ENCODE measurements around the gene SLC41A3. TPM values are rescaled to one million over a fixed set of nuclear protein-coding genes. Genes with fewer than 3 reads are reported as not detected.
"Not testable (repeated sequence)": the region's sequence is repeated elsewhere in the genome, so short reads cannot be mapped to it uniquely, and the experiment has no call there.

Gene SLC41A3
- total RNA-seq, 1 donor from 2014 or later: 20.6 TPM

DNA sequence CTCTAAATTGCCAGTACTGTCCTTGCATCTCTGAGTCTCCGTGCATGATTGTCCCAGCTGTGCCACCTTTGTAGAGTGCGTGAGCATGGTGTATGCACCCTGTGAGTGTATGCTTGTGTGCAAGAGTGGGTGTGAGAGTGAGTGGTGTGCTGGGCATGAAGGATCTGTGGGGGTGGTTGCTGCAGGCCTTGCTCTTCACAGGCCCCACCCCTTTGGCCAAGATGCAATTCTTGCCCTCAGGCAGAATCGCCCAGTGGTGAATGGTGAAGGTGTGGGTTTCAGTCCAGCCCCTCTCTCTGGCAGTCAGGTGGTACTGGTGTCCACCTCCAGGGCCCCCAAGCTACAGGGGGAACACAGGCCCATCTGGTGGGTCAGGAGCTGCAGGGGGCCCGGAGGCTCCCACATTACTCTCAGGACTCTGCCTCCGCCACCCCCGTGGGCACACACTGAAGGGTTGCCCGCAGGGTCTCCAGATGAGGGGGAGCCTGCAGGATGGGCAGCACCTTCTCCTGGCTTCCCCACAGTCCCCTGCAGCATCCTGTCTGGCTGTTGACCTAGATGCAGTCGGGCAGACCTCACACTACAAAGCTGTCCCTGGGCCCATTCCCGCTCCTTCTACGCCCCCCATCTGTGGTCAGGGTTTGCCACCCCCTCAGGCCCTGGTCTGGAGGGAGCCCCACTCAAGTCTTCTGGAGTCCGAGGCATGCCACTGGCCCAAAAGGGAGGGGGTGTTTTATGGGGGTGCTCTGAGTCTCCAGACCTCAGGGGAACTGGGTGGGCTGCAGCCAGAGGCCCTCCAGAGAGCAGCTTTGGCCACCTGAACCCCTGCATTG lies 123.3 kb downstream of the SLC41A3 start:
- intact Hi-C loops (cut with micrococcal nuclease): no loop called here

DNA sequence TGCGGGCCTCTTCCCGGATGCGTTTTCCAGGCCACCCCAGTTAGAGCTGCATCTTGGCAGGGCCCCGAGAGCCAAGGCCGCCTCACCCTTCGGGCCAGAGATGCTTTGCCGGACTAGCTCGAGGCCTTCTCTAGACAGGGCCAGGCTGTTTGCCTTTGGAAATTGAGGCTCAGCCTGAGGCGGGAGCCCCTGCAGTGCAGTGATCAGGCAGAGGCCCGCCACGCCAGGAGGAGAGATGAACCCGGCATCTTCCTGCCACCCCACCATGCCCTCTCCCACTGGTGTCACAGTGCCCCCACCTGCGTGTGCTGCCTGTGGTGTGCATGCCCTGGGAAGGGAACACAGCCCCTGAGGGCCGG lies 123.9 kb downstream of the SLC41A3 start:
- intact Hi-C loops (cut with micrococcal nuclease): no loop called here

DNA sequence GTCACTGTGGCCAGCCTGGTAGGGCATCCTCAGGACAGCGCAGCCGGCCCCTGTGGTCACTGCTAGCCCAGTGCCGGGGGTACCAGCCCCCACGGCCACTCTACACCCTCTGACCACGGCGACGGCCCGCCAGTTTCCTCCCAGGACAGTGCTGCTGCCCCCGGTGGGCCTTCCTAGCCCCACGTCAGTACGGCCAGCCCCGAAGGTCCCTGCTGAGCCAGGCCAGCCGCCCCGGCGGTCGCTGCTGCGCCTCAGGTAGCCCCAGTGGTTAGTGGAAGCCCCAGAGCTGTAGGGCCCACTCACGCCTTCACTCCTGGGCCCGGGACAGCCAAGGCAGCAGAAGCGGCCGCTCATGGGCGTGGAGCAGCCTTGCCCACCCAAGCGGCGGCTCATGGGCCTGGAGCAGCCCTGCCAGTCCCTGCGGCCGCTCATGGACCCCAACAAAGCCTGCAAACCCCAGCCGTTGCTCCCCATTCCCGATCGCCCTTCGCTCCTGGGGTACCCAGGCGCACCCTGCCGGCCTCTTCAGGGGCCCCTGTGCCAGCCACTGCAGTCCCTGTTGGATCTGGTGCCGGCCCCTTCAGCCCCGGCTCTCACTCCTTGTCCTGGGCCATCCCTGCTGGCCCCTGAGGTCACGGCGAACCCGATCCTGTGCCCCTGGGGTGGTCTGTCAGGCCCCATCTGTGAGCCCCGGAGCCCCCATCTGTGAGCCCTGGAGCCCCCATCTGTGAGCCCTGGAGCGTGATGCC lies 124.4 kb downstream of the SLC41A3 start:
- intact Hi-C loops (cut with micrococcal nuclease): no loop called here

DNA sequence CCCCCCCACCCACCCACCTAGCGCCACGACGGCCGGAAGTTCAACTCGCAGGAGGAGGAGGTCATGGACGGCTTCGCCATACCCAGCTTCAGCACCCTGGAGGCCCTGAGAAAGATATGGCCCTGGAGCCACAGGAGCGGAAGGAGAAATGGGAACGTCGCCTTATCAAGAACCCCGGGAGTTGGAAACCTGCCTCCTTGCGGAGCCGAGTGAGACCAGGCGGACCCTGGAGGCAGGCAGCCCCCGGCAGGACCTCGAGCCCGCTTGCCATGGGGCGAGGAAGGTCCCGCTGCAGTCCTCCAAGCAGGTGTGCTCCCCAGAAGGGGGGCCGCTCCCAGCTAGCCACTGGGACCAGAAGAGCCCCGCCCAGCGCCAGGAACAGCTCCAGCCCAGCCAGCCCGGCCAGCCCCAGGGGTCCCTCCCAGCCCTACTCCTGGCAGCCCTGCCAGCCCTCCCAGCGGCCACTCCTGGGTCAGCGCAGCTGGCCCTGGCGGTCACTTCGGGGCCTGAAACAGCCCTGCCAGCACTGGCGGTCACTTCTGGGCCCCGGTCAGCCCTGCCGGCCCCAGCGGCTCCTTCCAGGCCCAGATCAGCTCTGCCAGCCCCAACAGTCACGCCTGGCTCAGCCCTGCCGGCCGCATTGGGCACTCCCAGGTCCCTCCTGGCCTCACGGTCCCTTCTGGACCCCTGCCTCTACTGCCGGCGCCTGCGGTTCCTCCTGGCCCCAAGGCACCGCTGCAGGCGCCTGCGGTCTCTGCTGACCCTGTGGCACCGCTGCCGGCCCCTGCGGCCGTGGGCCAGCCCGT lies 125.2 kb downstream of the SLC41A3 start:
- intact Hi-C loops (cut with micrococcal nuclease): no loop called here

DNA sequence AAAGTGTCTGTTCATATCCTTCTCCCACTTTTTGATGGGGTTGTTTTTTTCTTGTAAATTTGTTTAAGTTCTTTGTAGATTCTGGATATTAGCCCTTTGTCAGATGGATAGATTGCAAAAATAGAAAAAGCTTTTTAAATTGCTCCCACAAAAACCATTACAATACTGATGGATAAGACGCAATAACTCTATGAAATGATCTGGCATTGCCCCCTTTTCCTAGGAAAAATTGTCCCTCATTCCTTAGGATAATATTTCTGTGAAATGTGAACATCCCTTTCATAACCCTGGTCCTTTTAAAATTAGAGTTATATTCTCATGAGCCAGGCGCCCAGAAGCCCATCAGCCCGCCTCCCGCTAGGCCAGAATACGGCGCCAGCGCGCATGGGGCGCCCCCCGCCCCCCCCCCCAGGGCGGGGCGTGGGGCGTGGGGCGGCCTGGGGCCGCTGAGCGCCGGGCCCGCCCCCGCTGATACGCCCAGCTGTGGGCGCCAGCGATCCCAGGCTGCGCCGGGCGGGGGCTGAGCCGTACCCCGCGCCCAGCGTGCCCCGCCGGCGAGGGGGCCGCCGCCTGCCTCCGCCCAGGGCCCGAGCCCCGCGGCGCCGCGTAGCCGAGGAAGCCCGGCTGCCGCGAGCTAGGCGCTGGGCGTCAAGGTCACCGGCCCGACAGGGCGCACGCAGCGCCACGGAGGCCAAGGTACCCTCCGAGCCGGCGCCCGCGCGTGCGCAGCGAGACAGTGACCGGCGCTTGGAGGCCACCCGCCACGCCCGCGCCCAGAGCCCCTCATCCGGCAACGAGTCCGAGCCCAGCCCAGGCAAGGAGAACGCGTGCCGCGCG lies 126.0 kb downstream of the SLC41A3 start:
- intact Hi-C loops (cut with micrococcal nuclease): no loop called here

DNA sequence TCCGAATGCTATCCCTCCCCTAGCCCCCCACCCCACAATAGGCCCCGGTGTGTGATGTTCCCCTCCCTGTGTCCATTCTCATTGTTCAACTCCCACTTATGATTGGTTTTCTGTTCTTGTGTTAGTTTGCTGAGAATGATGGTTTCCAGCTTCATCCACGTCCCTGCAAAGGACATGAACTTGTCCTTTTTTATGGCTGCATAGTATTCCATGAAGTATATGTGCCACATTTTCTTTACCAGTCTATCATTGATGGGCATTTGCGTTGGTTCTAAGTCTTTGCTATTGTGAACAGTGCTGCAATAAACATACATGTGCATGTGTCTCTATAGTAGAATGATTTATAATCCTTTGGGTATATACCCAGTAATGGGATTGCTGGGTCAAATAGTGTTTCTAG lies 126.9 kb downstream of the SLC41A3 start:
- intact Hi-C loops (cut with micrococcal nuclease): not testable (repeated sequence)

Other genes with a start within 250 kb of the SLC41A3 start
- not detected in 2 replicates for gene ROPN1B, start 114.9 kb downstream of the SLC41A3 start, total RNA-seq
- gene ALDH1L1, start 96.5 kb upstream of the SLC41A3 start, total RNA-seq: not detected in 2 replicates

Measured in T-helper 2 cell treated with Interferon-gamma antibody and Interleukin-4, amounts not matched to agents 100 ng/mL and 5 ng/mL, for 36 hours (primary cell).